SK-N-SH (cell line): ENCODE results near the gene FOCAD. TPM values are rescaled to one million over a fixed set of nuclear protein-coding genes. Genes with fewer than 3 reads are reported as not detected.

Experiments
- CTCF ChIA-PET: fragments of 300-600, 350-600 bp; formaldehyde crosslinking; extraction: SDS; loops from one replicate; lab custom pipeline; 2021; lab: Yijun Ruan, JAX
- POLR2A ChIA-PET: fragments of 350-600 bp; sonication (Branson Sonifier 250); formaldehyde crosslinking; extraction: SDS; loops from one replicate; lab custom pipeline; 2020; ENCODE audit warnings: antibody characterized with exemption, inconsistent platforms; lab: Yijun Ruan, JAX
- DNase-seq: peaks from one replicate; pipeline ENCODE4 v3.0.0; 2012
- H2AFZ ChIP-seq: fragments of 200-600 bp; sonication (generic); 2 replicates; pipeline ENCODE4 v1.8.1; 2016; ENCODE audit warnings: antibody characterized with exemption, mild to moderate bottlenecking, low read depth
- H3F3A ChIP-seq: fragments of 200-600 bp; sonication (generic); replicated peaks from 2 replicates; pipeline ENCODE3; 2016; ENCODE audit warnings: antibody characterized with exemption, mild to moderate bottlenecking; ENCODE audit not compliant: insufficient read depth
- H3K27ac ChIP-seq, 2 experiments: fragments of 200-500 bp in 1 of 2; fragments of 200-600 bp in 1 of 2; sonication (Bioruptor generic) in 1 of 2; sonication (generic), shearing (Covaris generic) in 1 of 2; 2 replicates each; pipeline versions ENCODE4 v1.5.1 to v1.6.1; 2014 to 2016; ENCODE audit warnings: low read depth in 2 of 2, inconsistent platforms in 1 of 2, low read length in 1 of 2, mild to moderate bottlenecking in 1 of 2, mixed read lengths in 1 of 2
- H3K27me3 ChIP-seq: fragments of 200-600 bp; sonication (generic), shearing (Covaris generic); 2 replicates; pipeline ENCODE4 v1.6.1; 2016; ENCODE audit warnings: mixed run types; ENCODE audit not compliant: insufficient read depth
- H3K36me3 ChIP-seq, 2 experiments: fragments of 200-500 bp in 1 of 2; fragments of 200-600 bp in 1 of 2; sonication (Bioruptor generic) in 1 of 2; sonication (generic) in 1 of 2; replicated peaks in 1 of 2; 2 replicates each; pipeline versions ENCODE3 to v1.5.1; 2014 to 2016; ENCODE audit warnings: low read length in 1 of 2, mild to moderate bottlenecking in 1 of 2; ENCODE audit not compliant: insufficient read depth in 2 of 2, control insufficient read depth in 1 of 2
- H3K4me1 ChIP-seq, 2 experiments: fragments of 200-500 bp in 1 of 2; fragments of 200-600 bp in 1 of 2; sonication (Bioruptor generic) in 1 of 2; sonication (generic), shearing (Covaris generic) in 1 of 2; 2 replicates each; pipeline versions ENCODE4 v1.5.1 to v1.6.1; 2014 to 2016; ENCODE audit warnings: low read depth in 1 of 2, low read length in 1 of 2, mixed run types in 1 of 2; ENCODE audit not compliant: insufficient read depth in 2 of 2, control insufficient read depth in 1 of 2
- H3K4me2 ChIP-seq: fragments of 200-600 bp; sonication (generic), shearing (Covaris generic); 2 replicates; pipeline ENCODE4 v1.6.1; 2017; ENCODE audit warnings: mixed run types
- H3K4me3 ChIP-seq, 2 experiments: fragments of 200-500 bp in 1 of 2; fragments of 200-600 bp in 1 of 2; sonication (Bioruptor generic) in 1 of 2; sonication (generic), shearing (Covaris generic) in 1 of 2; 2 replicates each; pipeline versions ENCODE4 v1.5.1 to v1.8.1; 2014 to 2016; ENCODE audit warnings: low read depth in 2 of 2, inconsistent platforms in 1 of 2, low read length in 1 of 2, mild to moderate bottlenecking in 1 of 2, mixed read lengths in 1 of 2, moderate library complexity in 1 of 2
- H3K79me2 ChIP-seq: fragments of 200-600 bp; sonication (generic); 2 replicates; pipeline ENCODE4 v1.8.1; 2017; ENCODE audit warnings: mild to moderate bottlenecking; ENCODE audit not compliant: insufficient read depth
- H3K9ac ChIP-seq: fragments of 200-600 bp; sonication (generic); 2 replicates; pipeline ENCODE4 v1.6.1; 2017; ENCODE audit warnings: mixed run types
- H3K9me2 ChIP-seq: fragments of 200-600 bp; sonication (generic); 2 replicates; pipeline ENCODE4 v1.6.1; 2017; ENCODE audit warnings: mixed run types
- H3K9me3 ChIP-seq: fragments of 200-600 bp; sonication (generic); 2 replicates; pipeline ENCODE4 v1.6.1; 2017; ENCODE audit warnings: mixed run types, mild to moderate bottlenecking, moderate library complexity
- H4K20me1 ChIP-seq: fragments of 200-600 bp; sonication (generic); 2 replicates; pipeline ENCODE4 v1.6.1; 2017; ENCODE audit warnings: mild to moderate bottlenecking, mixed run types; ENCODE audit not compliant: insufficient read depth
- CHD2 ChIP-seq: fragments of 150-350 bp; IDR thresholded peaks from 2 replicates; pipeline ENCODE4 v1.6.1; 2018; ENCODE audit warnings: low read length; ENCODE audit not compliant: partially characterized antibody
- ELF1 ChIP-seq: IDR thresholded peaks from 2 replicates; pipeline ENCODE4 v1.4.0; 2012
- FOSL2 ChIP-seq: IDR thresholded peaks from 2 replicates; pipeline ENCODE4 v1.4.0; 2012; ENCODE audit warnings: low read depth, mild to moderate bottlenecking, moderate library complexity, borderline replicate concordance
- FOXJ3 ChIP-seq: sonication (generic); formaldehyde crosslinking; IDR thresholded peaks from 2 replicates; pipeline ENCODE4 v1.5.1; 2020; ENCODE audit warnings: mild to moderate bottlenecking, missing genetic modification reagents
- GATA2 ChIP-seq: sonication (generic); formaldehyde crosslinking; IDR thresholded peaks from 2 replicates; pipeline ENCODE4 v1.5.0; 2020; ENCODE audit warnings: mild to moderate bottlenecking, missing genetic modification reagents
- MXI1 ChIP-seq: IDR thresholded peaks from 2 replicates; pipeline ENCODE4 v1.6.1; 2012; ENCODE audit warnings: mild to moderate bottlenecking, low read depth, low read length, improper control_type of control experiment
- NRF1 ChIP-seq: IDR thresholded peaks from 2 replicates; pipeline ENCODE4 v1.6.1; 2012; ENCODE audit warnings: low read depth, mild to moderate bottlenecking, low read length
- RAD21 ChIP-seq: IDR thresholded peaks from 2 replicates; pipeline ENCODE4 v1.6.1; 2012; ENCODE audit warnings: mild to moderate bottlenecking, low read length
- RCOR1 ChIP-seq: fragments of 150-350 bp; IDR thresholded peaks from 2 replicates; pipeline ENCODE4 v1.6.1; 2017; ENCODE audit warnings: antibody characterized with exemption, low read length
- RXRA ChIP-seq: IDR thresholded peaks from 2 replicates; pipeline ENCODE4 v1.4.0; 2012; ENCODE audit warnings: low read depth, mild to moderate bottlenecking, borderline replicate concordance
- SIN3A ChIP-seq: IDR thresholded peaks from 2 replicates; pipeline ENCODE4 v1.6.1; 2012; ENCODE audit warnings: low read depth, mild to moderate bottlenecking, low read length, moderate library complexity, borderline replicate concordance
- SMC3 ChIP-seq: IDR thresholded peaks from 2 replicates; pipeline ENCODE4 v1.6.1; 2012; ENCODE audit warnings: low read depth, low read length, improper control_type of control experiment
- YY1 ChIP-seq: IDR thresholded peaks from 2 replicates; pipeline ENCODE4 v1.4.0; 2012; ENCODE audit warnings: low read depth, mild to moderate bottlenecking
- WGBS: methylation state at CpG from one replicate; pipeline ENCODE4 v1.1.6; 2017; ENCODE audit warnings: low lambda C conversion rate; 5-methylcytosine and 5-hydroxymethylcytosine counted together
- polyA plus RNA-seq, 3 experiments: library from polyadenylated mRNA; depleted of rRNA; stranded (reverse); fragments of >200 nt; gene quantifications; 2 replicates each; pipeline ENCODE4 v1.2.3, GENCODE V29; 2012
- TF ChIP-seq, protein P1 (sequence below): IDR thresholded peaks from 2 replicates; pipeline ENCODE4; 2012
- TF ChIP-seq, protein P2 (sequence below): IDR thresholded peaks from 2 replicates; pipeline ENCODE4 v1.6.1; 2012; ENCODE audit warnings: mild to moderate bottlenecking, low read depth, low read length, moderate library complexity
- TF ChIP-seq, protein P3 (sequence below): IDR thresholded peaks from 2 replicates; pipeline ENCODE4 v1.4.0; 2012; ENCODE audit warnings: low read depth
- TF ChIP-seq, protein P4 (sequence below): fragments of 150-350 bp; IDR thresholded peaks from 2 replicates; pipeline ENCODE4 v1.6.1; 2016; ENCODE audit warnings: mild to moderate bottlenecking, low read depth, low read length
- TF ChIP-seq, protein P5 (sequence below): IDR thresholded peaks from 2 replicates; pipeline ENCODE4 v1.4.0; 2012; ENCODE audit warnings: low read depth, borderline replicate concordance

FOCAD gene
- polyA plus RNA-seq, 1 of the 3 experiments (the other 2 are of a cell fraction), result 15.8 TPM

DNA sequence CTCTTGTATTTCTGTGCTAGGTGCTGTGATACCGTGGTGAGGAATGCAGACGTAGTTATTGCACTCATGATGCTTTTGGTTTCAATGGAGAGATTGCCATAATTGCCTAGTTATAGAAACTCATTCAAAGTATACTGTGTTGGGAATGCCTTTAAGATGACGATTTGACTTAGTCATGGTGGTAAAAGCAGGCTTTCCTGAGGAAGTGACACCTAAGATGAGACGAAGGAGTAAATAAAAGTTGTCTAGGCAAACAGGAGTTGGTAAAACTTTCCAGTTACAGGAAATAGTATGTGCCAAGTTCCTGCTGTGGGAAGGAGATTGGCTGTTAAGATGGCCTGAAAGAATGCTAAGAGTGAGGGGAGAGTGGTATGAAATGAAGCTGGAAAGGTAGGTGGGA, 48.1 kb downstream of the FOCAD start:
- Histone ChIP-seq H2AFZ (no peak overlapping the region), H3K4me1 (no peaks in the 10 kb centered on the region; a peak in 1 of 4 replicates), H3K9me3 (no peaks in the 10 kb centered on the region), H3K79me2 (no peaks in the 10 kb centered on the region; the same call in 1 of the 2 replicates), H3K4me2 (no peak overlapping the region), H3F3A (no peaks in the 10 kb centered on the region), H3K9ac (no peak overlapping the region), H3K36me3 (peaks cover 4 to 8% of the 10 kb centered on the region in 2 experiments), H4K20me1 (no peaks in the 10 kb centered on the region), H3K27me3 (no peaks in the 10 kb centered on the region), H3K27ac (no peak overlapping the region), H3K9me2 (no peaks in the 10 kb centered on the region), H3K4me3 (no peak overlapping the region)
- ChIA-PET POLR2A (no interaction called here), CTCF (no interaction called here)
- 70% methylated on average over 4 of the region's 4 CpGs for WGBS
- TF ChIP-seq, protein P1, sequence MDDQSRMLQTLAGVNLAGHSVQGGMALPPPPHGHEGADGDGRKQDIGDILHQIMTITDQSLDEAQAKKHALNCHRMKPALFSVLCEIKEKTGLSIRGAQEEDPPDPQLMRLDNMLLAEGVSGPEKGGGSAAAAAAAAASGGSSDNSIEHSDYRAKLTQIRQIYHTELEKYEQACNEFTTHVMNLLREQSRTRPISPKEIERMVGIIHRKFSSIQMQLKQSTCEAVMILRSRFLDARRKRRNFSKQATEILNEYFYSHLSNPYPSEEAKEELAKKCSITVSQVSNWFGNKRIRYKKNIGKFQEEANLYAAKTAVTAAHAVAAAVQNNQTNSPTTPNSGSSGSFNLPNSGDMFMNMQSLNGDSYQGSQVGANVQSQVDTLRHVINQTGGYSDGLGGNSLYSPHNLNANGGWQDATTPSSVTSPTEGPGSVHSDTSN, result no peak
- TF ChIP-seq FOXJ3 (CRISPR knock-in tag) (no peak), GATA2 (no peak), MXI1 (no peak), FOSL2 (no peak), YY1 (no peak), SIN3A (no peak), SMC3 (no peak), RAD21 (no peak), RCOR1 (no peak)
- TF ChIP-seq, protein P2, sequence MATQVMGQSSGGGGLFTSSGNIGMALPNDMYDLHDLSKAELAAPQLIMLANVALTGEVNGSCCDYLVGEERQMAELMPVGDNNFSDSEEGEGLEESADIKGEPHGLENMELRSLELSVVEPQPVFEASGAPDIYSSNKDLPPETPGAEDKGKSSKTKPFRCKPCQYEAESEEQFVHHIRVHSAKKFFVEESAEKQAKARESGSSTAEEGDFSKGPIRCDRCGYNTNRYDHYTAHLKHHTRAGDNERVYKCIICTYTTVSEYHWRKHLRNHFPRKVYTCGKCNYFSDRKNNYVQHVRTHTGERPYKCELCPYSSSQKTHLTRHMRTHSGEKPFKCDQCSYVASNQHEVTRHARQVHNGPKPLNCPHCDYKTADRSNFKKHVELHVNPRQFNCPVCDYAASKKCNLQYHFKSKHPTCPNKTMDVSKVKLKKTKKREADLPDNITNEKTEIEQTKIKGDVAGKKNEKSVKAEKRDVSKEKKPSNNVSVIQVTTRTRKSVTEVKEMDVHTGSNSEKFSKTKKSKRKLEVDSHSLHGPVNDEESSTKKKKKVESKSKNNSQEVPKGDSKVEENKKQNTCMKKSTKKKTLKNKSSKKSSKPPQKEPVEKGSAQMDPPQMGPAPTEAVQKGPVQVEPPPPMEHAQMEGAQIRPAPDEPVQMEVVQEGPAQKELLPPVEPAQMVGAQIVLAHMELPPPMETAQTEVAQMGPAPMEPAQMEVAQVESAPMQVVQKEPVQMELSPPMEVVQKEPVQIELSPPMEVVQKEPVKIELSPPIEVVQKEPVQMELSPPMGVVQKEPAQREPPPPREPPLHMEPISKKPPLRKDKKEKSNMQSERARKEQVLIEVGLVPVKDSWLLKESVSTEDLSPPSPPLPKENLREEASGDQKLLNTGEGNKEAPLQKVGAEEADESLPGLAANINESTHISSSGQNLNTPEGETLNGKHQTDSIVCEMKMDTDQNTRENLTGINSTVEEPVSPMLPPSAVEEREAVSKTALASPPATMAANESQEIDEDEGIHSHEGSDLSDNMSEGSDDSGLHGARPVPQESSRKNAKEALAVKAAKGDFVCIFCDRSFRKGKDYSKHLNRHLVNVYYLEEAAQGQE, result no peak
- TF ChIP-seq, protein P3, sequence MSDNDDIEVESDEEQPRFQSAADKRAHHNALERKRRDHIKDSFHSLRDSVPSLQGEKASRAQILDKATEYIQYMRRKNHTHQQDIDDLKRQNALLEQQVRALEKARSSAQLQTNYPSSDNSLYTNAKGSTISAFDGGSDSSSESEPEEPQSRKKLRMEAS, result no peak
- no peak for DNase-seq

DNA sequence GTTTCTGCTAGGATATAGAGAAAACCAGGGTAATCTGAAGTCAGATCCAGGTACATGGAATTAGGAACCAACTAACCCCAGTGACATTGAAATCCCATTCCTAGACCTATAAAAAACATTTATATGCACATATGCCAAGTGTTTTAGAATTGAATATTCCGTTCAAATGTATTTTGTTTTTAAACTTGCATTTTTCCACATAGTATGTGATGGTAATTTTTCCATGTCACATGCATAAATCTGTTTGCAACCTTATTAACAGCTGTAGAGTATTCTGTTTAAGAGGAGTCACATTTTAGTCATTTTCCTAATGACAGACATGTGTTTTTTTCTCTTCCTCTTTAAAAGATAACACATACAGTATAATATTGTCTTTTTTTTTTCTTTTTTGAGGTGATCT, 50.2 kb downstream of the FOCAD start:
- no peak overlapping the region for H3K4me3 ChIP-seq
- no peak overlapping the region for H3K4me2 ChIP-seq
- DNase-seq, result no peak
- POLR2A ChIA-PET, result no interaction called here
- H2AFZ ChIP-seq, result no peak overlapping the region
- no peaks in the 10 kb centered on the region for H3F3A ChIP-seq
- no peaks in the 10 kb centered on the region; a peak in 1 of 4 replicates for H3K4me1 ChIP-seq
- no peak overlapping the region for H3K9ac ChIP-seq
- TF ChIP-seq SMC3, result no peak
- no peak for TF ChIP-seq ELF1
- TF ChIP-seq RXRA, result no peak
- no peak for TF ChIP-seq CHD2
- TF ChIP-seq, protein P4, sequence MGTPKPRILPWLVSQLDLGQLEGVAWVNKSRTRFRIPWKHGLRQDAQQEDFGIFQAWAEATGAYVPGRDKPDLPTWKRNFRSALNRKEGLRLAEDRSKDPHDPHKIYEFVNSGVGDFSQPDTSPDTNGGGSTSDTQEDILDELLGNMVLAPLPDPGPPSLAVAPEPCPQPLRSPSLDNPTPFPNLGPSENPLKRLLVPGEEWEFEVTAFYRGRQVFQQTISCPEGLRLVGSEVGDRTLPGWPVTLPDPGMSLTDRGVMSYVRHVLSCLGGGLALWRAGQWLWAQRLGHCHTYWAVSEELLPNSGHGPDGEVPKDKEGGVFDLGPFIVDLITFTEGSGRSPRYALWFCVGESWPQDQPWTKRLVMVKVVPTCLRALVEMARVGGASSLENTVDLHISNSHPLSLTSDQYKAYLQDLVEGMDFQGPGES, result no peak
- TF ChIP-seq, protein P5, sequence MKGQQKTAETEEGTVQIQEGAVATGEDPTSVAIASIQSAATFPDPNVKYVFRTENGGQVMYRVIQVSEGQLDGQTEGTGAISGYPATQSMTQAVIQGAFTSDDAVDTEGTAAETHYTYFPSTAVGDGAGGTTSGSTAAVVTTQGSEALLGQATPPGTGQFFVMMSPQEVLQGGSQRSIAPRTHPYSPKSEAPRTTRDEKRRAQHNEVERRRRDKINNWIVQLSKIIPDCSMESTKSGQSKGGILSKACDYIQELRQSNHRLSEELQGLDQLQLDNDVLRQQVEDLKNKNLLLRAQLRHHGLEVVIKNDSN, result no peak
- TF ChIP-seq NRF1, result no peak
- TF ChIP-seq YY1, result no peak
- TF ChIP-seq FOXJ3 (CRISPR knock-in tag), result no peak
- TF ChIP-seq FOSL2, result no peak
- no peaks in the 10 kb centered on the region for H4K20me1 ChIP-seq
- CTCF ChIA-PET, result no interaction called here
- H3K27ac ChIP-seq, result no peak overlapping the region
- 96% methylated on average over 1 of the region's 1 CpG for WGBS
- no peaks in the 10 kb centered on the region for H3K27me3 ChIP-seq
- no peaks in the 10 kb centered on the region for H3K9me3 ChIP-seq
- no peaks in the 10 kb centered on the region for H3K9me2 ChIP-seq
- peaks cover 4 to 8% of the 10 kb centered on the region in 2 experiments for H3K36me3 ChIP-seq
- no peaks in the 10 kb centered on the region for H3K79me2 ChIP-seq
